ENCODE results near the gene EIF2S1. TPM values are rescaled to one million over a fixed set of nuclear protein-coding genes. Genes with fewer than 3 reads are reported as not detected.

The EIF2S1 gene
- total and polyA plus RNA-seq, 5 donors from 2014 or later, result 35.3 to 172 (median 128) TPM

DNA sequence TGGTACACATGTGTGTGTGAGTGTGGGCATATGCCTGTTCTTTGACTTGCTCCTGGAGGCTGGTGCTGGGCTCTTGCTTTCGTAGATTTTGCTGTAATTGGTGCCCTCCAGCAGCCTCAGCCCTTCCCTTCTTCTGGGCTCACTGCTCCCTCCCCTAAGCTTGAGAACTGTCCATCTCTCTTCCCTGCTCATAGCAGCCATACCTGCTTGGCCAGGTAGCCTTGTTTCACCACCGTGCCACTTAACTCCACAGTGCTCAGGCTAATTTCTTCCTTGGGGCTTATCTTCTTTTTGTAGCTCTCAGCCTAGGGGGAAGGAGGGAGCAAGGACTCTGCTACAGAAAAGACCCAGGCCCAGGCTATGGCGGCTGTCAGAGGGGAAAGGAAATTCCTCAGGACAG, 32.0 kb downstream of the EIF2S1 start:
- peaks cover 0 to 8% (median under 1%) of the 10 kb centered on the region in 4 donors for H3K4me1 Mint-ChIP-seq
- H3K27ac ChIP-seq (ENCODE audit: insufficient read depth, low read length, poor library complexity, severe bottlenecking), result no peak overlapping the region
- no peaks in the 10 kb centered on the region for H3K36me3 Mint-ChIP-seq
- H3K27me3 Mint-ChIP-seq, result peaks cover 9% of the 10 kb centered on the region
- ATAC-seq (ENCODE audit: low read depth in 2 of 2) (no peak), DNase-seq (no peak)
- no peaks in the 10 kb centered on the region for H3K4me1 ChIP-seq (ENCODE audit: control insufficient read depth, insufficient read depth, low read length, poor library complexity, severe bottlenecking)
- H3K4me3 Mint-ChIP-seq, result no peak overlapping the region
- no peaks in the 10 kb centered on the region for H3K9me3 ChIP-seq (ENCODE audit: control insufficient read depth in 2 of 2, low read length in 2 of 2)
- H3K9me3 Mint-ChIP-seq, result no peaks in the 10 kb centered on the region
- H3K27ac Mint-ChIP-seq, result peak overlapping the region in 2 of 3 donors; percentile 31 to 52
- peaks cover 3% of the 10 kb centered on the region for H3K36me3 ChIP-seq (ENCODE audit: control insufficient read depth, insufficient read depth, low read length)
- H3K4me3 ChIP-seq (ENCODE audit: low read depth, low read length), result no peak overlapping the region
- no peaks in the 10 kb centered on the region for H3K27me3 ChIP-seq (ENCODE audit: control insufficient read depth, insufficient read depth, low read length)

GRCh38 chr14:67392800-67393199, 32.7 kb downstream of the EIF2S1 start:
- Histone ChIP-seq H3K27ac (ENCODE audit: insufficient read depth, low read length, poor library complexity, severe bottlenecking) (no peak overlapping the region), H3K9me3 (ENCODE audit: control insufficient read depth in 2 of 2, low read length in 2 of 2) (no peaks in the 10 kb centered on the region), H3K27me3 (ENCODE audit: control insufficient read depth, insufficient read depth, low read length) (no peaks in the 10 kb centered on the region), H3K4me1 (ENCODE audit: control insufficient read depth, insufficient read depth, low read length, poor library complexity, severe bottlenecking) (no peaks in the 10 kb centered on the region), H3K4me3 (ENCODE audit: low read depth, low read length) (no peak overlapping the region), H3K36me3 (ENCODE audit: control insufficient read depth, insufficient read depth, low read length) (no peaks in the 10 kb centered on the region)
- DNase-seq (no peak), ATAC-seq (ENCODE audit: low read depth in 2 of 2) (no peak)
- Mint-ChIP-seq H3K4me1 (peaks cover 0 to 8% (median 0%) of the 10 kb centered on the region in 4 donors), H3K36me3 (no peaks in the 10 kb centered on the region), H3K4me3 (no peak overlapping the region), H3K9me3 (no peaks in the 10 kb centered on the region), H3K27ac (no peak overlapping the region), H3K27me3 (peaks cover 9% of the 10 kb centered on the region)

GRCh38 chr14:67393689-67394088, 33.6 kb downstream of the EIF2S1 start:
- peaks cover 0 to 2% (median 0%) of the 10 kb centered on the region in 7 donors for H3K9me3 Mint-ChIP-seq
- Histone ChIP-seq H3K9me3 (ENCODE audit: control insufficient read depth in 2 of 2, low read length in 2 of 2) (no peaks in the 10 kb centered on the region), H3K4me1 (ENCODE audit: control insufficient read depth, insufficient read depth, low read length, poor library complexity, severe bottlenecking) (no peaks in the 10 kb centered on the region), H3K4me3 (ENCODE audit: low read depth, low read length) (no peak overlapping the region), H3K27ac (ENCODE audit: insufficient read depth, low read length, poor library complexity, severe bottlenecking) (no peak overlapping the region), H3K27me3 (ENCODE audit: control insufficient read depth, insufficient read depth, low read length) (no peaks in the 10 kb centered on the region), H3K36me3 (ENCODE audit: control insufficient read depth, insufficient read depth, low read length) (no peaks in the 10 kb centered on the region)
- H3K27me3 Mint-ChIP-seq, result peaks cover 14% of the 10 kb centered on the region
- no peak overlapping the region for H3K4me3 Mint-ChIP-seq
- ATAC-seq (ENCODE audit: low read depth in 2 of 2) (no peak), DNase-seq (no peak)
- no peaks in the 10 kb centered on the region for H3K36me3 Mint-ChIP-seq
- H3K4me1 Mint-ChIP-seq, result peaks cover 0 to 8% (median 0%) of the 10 kb centered on the region in 4 donors
- no peak overlapping the region for H3K27ac Mint-ChIP-seq

GRCh38 chr14:67395086-67395875, 35.2 kb downstream of the EIF2S1 start:
- H3K27me3 Mint-ChIP-seq, result peaks cover 19% of the 10 kb centered on the region
- no peak for DNase-seq
- H3K27ac Mint-ChIP-seq, result no peak overlapping the region
- Histone ChIP-seq H3K4me3 (ENCODE audit: low read depth, low read length) (no peak overlapping the region), H3K27me3 (ENCODE audit: control insufficient read depth, insufficient read depth, low read length) (no peaks in the 10 kb centered on the region), H3K27ac (ENCODE audit: insufficient read depth, low read length, poor library complexity, severe bottlenecking) (no peak overlapping the region), H3K36me3 (ENCODE audit: control insufficient read depth, insufficient read depth, low read length) (no peaks in the 10 kb centered on the region), H3K9me3 (ENCODE audit: control insufficient read depth in 2 of 2, low read length in 2 of 2) (no peaks in the 10 kb centered on the region), H3K4me1 (ENCODE audit: control insufficient read depth, insufficient read depth, low read length, poor library complexity, severe bottlenecking) (no peaks in the 10 kb centered on the region)
- H3K4me1 Mint-ChIP-seq, result peaks cover 0 to 8% (median 0%) of the 10 kb centered on the region in 4 donors
- peaks cover 0 to 2% (median 0%) of the 10 kb centered on the region in 7 donors for H3K9me3 Mint-ChIP-seq
- H3K36me3 Mint-ChIP-seq, result no peaks in the 10 kb centered on the region
- no peak for ATAC-seq (ENCODE audit: low read depth in 2 of 2)
- no peak overlapping the region for H3K4me3 Mint-ChIP-seq

DNA sequence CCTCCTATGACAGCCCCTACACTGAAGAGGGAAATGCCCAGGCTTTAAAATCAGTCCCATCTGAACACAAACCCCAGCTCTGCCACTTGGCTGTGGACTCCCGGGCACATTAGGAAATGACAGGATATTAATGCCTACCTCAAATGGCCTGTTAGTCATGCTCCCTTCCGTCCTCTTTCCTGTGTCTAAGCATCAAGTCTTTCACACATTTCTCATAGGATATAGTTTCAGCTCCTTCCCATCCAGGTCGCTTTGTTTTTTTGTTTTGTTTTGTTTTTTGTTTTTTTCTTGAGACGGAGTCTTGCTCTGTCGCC, 35.7 kb downstream of the EIF2S1 start:
- peaks cover 23% of the 10 kb centered on the region for H3K27me3 Mint-ChIP-seq
- ATAC-seq (ENCODE audit: low read depth in 2 of 2), result no peak
- H3K4me1 Mint-ChIP-seq, result peaks cover 0 to 6% (median 0%) of the 10 kb centered on the region in 4 donors
- H3K4me3 ChIP-seq (ENCODE audit: low read depth, low read length), result no peak overlapping the region
- no peaks in the 10 kb centered on the region for H3K36me3 ChIP-seq (ENCODE audit: control insufficient read depth, insufficient read depth, low read length)
- no peak overlapping the region for H3K27ac ChIP-seq (ENCODE audit: insufficient read depth, low read length, poor library complexity, severe bottlenecking)
- H3K9me3 Mint-ChIP-seq, result peaks cover 0 to 2% (median 0%) of the 10 kb centered on the region in 7 donors
- H3K36me3 Mint-ChIP-seq, result no peaks in the 10 kb centered on the region
- H3K27me3 ChIP-seq (ENCODE audit: control insufficient read depth, insufficient read depth, low read length), result no peaks in the 10 kb centered on the region
- H3K27ac Mint-ChIP-seq, result no peak overlapping the region
- H3K9me3 ChIP-seq (ENCODE audit: control insufficient read depth in 2 of 2, low read length in 2 of 2), result no peaks in the 10 kb centered on the region
- H3K4me3 Mint-ChIP-seq, result no peak overlapping the region
- no peak for DNase-seq
- no peaks in the 10 kb centered on the region for H3K4me1 ChIP-seq (ENCODE audit: control insufficient read depth, insufficient read depth, low read length, poor library complexity, severe bottlenecking)

- H3K4me3 ChIP-seq (ENCODE audit: low read depth, low read length), result no peak overlapping the region
- Mint-ChIP-seq H3K27me3 (peaks cover 23% of the 10 kb centered on the region), H3K27ac (no peak overlapping the region), H3K9me3 (peaks cover 0 to 2% (median 0%) of the 10 kb centered on the region in 7 donors), H3K36me3 (no peaks in the 10 kb centered on the region), H3K4me1 (peaks cover 0 to 2% (median 0%) of the 10 kb centered on the region in 4 donors), H3K4me3 (no peak overlapping the region)
- no peaks in the 10 kb centered on the region for H3K36me3 ChIP-seq (ENCODE audit: control insufficient read depth, insufficient read depth, low read length)
- no peak for ATAC-seq (ENCODE audit: low read depth in 2 of 2)
- no peak for DNase-seq
- no peak overlapping the region for H3K27ac ChIP-seq (ENCODE audit: insufficient read depth, low read length, poor library complexity, severe bottlenecking)
- no peaks in the 10 kb centered on the region for H3K4me1 ChIP-seq (ENCODE audit: control insufficient read depth, insufficient read depth, low read length, poor library complexity, severe bottlenecking)
- H3K9me3 ChIP-seq (ENCODE audit: control insufficient read depth in 2 of 2, low read length in 2 of 2), result no peaks in the 10 kb centered on the region
- H3K27me3 ChIP-seq (ENCODE audit: control insufficient read depth, insufficient read depth, low read length), result no peaks in the 10 kb centered on the region
Observed at GRCh38 chr14:67396381-67396970, 36.3 kb downstream of the EIF2S1 start.

GRCh38 chr14:67397536-67397935, 37.4 kb downstream of the EIF2S1 start:
- no peaks in the 10 kb centered on the region for H3K36me3 ChIP-seq (ENCODE audit: control insufficient read depth, insufficient read depth, low read length)
- peaks cover 23% of the 10 kb centered on the region for H3K27me3 Mint-ChIP-seq
- H3K36me3 Mint-ChIP-seq, result no peaks in the 10 kb centered on the region
- H3K9me3 Mint-ChIP-seq, result peaks cover 0 to 3% (median 0%) of the 10 kb centered on the region in 7 donors
- H3K9me3 ChIP-seq (ENCODE audit: control insufficient read depth in 2 of 2, low read length in 2 of 2), result no peaks in the 10 kb centered on the region
- H3K4me3 Mint-ChIP-seq, result no peak overlapping the region
- H3K4me1 Mint-ChIP-seq, result peaks cover 0 to 2% (median 0%) of the 10 kb centered on the region in 4 donors
- H3K27ac Mint-ChIP-seq, result no peak overlapping the region
- H3K4me1 ChIP-seq (ENCODE audit: control insufficient read depth, insufficient read depth, low read length, poor library complexity, severe bottlenecking), result no peaks in the 10 kb centered on the region
- no peaks in the 10 kb centered on the region for H3K27me3 ChIP-seq (ENCODE audit: control insufficient read depth, insufficient read depth, low read length)
- DNase-seq, result no peak
- H3K4me3 ChIP-seq (ENCODE audit: low read depth, low read length), result no peak overlapping the region
- H3K27ac ChIP-seq (ENCODE audit: insufficient read depth, low read length, poor library complexity, severe bottlenecking), result no peak overlapping the region
- no peak for ATAC-seq (ENCODE audit: low read depth in 2 of 2)

DNA sequence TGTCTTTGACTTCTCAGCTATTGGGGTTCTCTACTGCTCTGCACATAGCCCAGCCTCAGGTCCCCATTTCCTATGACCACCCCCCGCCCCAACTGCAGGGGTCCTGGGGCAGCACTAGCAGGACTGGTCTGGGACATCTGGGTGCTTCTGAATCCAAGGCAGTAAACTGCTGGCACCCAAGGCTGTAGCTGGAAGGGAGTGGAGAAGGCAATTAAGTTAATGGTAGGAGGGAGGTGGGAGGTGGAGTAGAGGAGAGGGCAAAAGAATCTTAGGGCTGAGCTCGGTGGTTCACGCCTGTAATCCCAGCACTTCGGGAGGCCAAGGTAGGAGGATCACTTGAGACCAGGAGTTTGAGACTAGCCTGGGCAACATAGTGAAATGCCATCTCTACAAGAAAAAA, 40.3 kb downstream of the EIF2S1 start:
- Histone ChIP-seq H3K4me1 (ENCODE audit: control insufficient read depth, insufficient read depth, low read length, poor library complexity, severe bottlenecking) (no peaks in the 10 kb centered on the region), H3K27me3 (ENCODE audit: control insufficient read depth, insufficient read depth, low read length) (no peaks in the 10 kb centered on the region), H3K27ac (ENCODE audit: insufficient read depth, low read length, poor library complexity, severe bottlenecking) (no peak overlapping the region), H3K4me3 (ENCODE audit: low read depth, low read length) (no peak overlapping the region), H3K36me3 (ENCODE audit: control insufficient read depth, insufficient read depth, low read length) (no peaks in the 10 kb centered on the region), H3K9me3 (ENCODE audit: control insufficient read depth in 2 of 2, low read length in 2 of 2) (no peaks in the 10 kb centered on the region)
- H3K4me3 Mint-ChIP-seq, result no peak overlapping the region
- H3K27me3 Mint-ChIP-seq, result peaks cover 22% of the 10 kb centered on the region
- H3K36me3 Mint-ChIP-seq, result no peaks in the 10 kb centered on the region
- ATAC-seq (ENCODE audit: low read depth in 2 of 2), result no peak
- no peak for DNase-seq
- H3K27ac Mint-ChIP-seq, result peak overlapping the region in 1 of 3 donors; percentile 75
- peaks cover 0 to 2% (median 0%) of the 10 kb centered on the region in 4 donors for H3K4me1 Mint-ChIP-seq
- H3K9me3 Mint-ChIP-seq, result peaks cover 0 to 5% (median under 1%) of the 10 kb centered on the region in 7 donors
